Activated naive CD4-positive, alpha-beta T cell treated with anti-CD3 and anti-CD28 coated beads for 36 hours (primary cell): Measurements from ENCODE around the gene PRSS50. TPM values are rescaled to one million over a fixed set of nuclear protein-coding genes. Genes with fewer than 3 reads are reported as not detected.

Experiments used
- total RNA-seq, 2 experiments: library from RNA; stranded (reverse); gene quantifications; one replicate each; pipeline ENCODE4 v1.2.3, GENCODE V29; 2021

The PRSS50 gene
- total RNA-seq, 2 experiments from 2014 or later: not detected

Other genes starting within 250 kb of the PRSS50 start
- gene RTP3, start 219.9 kb downstream of the PRSS50 start, total RNA-seq: not detected
- not detected for gene LRRC2, start 151.6 kb downstream of the PRSS50 start, total RNA-seq
- not detected for gene FAM240A, start 105.3 kb downstream of the PRSS50 start, total RNA-seq
- 1 to 10 TPM; 5.1 TPM for gene ALS2CL, start 24.2 kb downstream of the PRSS50 start, total RNA-seq
- 1 to 10 TPM; 1.2 to 1.5 TPM for gene TMIE, start 16.5 kb downstream of the PRSS50 start, total RNA-seq
- gene MYL3, start 145.6 kb upstream of the PRSS50 start, total RNA-seq: not detected
- gene PTH1R, start 159.9 kb upstream of the PRSS50 start, total RNA-seq: not detected